GM12875 (cell line): ENCODE measurements around the gene SLC6A8.
"Not testable (repeated sequence)": the region's sequence is repeated elsewhere in the genome, so short reads cannot be mapped to it uniquely, and the experiment has no call there.

Source experiments
- H3K4me3 ChIP-seq: one replicate; pipeline ENCODE4 v1.5.1; 2011; ENCODE audit warnings: low read depth, low read length, control low read depth
- CTCF ChIP-seq: IDR thresholded peaks from 2 replicates; pipeline ENCODE4 v1.5.1; 2011; ENCODE audit warnings: low read depth, mild to moderate bottlenecking, control low read depth, inconsistent platforms, low read length, moderate library complexity, borderline replicate concordance; ENCODE audit not compliant: insufficient read depth

SLC6A8 gene

GRCh38 chrX:153726286-153727122, 38.8 kb downstream of the SLC6A8 start:
- TF ChIP-seq CTCF = no peak

GRCh38 chrX:153727123-153727931, 39.6 kb downstream of the SLC6A8 start:
- H3K4me3 ChIP-seq = no peak overlapping the region
- no peak for TF ChIP-seq CTCF

More at GRCh38 chrX:153726286-153727122, 38.8 kb downstream of the SLC6A8 start:
- H3K4me3 ChIP-seq = peak overlapping the region; percentile 27

DNA sequence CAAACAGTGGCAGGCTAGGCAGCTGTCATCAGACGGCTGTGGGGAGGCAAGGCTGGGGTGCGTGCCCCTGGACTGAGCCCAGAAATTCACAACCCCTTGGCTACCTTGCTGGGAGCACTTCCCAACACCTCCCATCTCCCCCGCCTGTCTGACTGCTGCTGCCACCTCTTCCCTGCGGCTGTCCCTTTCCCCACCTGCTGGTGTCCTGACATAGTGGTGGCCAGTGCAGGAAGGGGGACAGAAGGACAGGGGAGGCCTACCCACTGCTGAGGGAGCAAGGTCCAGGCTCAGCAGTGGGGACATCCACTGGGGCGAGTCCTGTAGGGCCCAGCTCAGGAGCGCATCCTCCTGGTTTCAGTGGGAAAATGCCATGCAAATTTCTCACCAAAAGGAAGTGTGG, 40.4 kb downstream of the SLC6A8 start:
- TF ChIP-seq CTCF = no peak
- H3K4me3 ChIP-seq = no peak overlapping the region

DNA sequence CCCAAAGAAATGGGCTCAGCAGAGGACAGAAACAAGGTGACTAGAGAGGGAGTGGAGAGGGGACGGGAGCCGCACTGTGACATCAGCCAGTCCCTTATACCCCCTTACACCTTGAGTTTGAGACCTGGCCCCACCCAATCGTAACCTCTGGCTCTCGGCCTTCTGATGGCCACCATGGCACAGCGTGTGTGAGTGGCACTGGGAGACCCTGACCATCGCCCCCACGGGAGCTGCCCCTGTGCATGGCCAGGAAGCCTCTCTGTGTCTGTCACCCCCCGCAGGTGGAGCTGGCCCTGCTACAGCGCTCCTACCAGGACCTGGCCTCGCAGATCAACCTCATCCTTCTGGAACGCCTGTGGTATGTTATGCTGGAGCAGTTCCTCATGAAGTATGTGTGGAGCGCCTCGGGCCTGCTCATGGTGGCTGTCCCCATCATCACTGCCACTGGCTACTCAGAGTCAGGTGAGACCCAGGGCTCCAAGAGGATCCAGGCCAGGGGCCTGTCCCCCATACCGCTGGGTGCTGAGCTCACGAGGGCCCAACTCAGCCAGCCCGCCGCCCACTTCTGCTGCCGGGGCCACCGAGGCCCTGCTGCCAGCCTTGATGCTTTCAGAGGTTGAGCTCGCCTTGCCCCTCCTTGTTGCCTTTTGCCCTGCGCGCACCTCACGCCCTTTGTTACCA, 41.4 kb downstream of the SLC6A8 start:
- no peak for TF ChIP-seq CTCF
- no peak overlapping the region for H3K4me3 ChIP-seq

DNA sequence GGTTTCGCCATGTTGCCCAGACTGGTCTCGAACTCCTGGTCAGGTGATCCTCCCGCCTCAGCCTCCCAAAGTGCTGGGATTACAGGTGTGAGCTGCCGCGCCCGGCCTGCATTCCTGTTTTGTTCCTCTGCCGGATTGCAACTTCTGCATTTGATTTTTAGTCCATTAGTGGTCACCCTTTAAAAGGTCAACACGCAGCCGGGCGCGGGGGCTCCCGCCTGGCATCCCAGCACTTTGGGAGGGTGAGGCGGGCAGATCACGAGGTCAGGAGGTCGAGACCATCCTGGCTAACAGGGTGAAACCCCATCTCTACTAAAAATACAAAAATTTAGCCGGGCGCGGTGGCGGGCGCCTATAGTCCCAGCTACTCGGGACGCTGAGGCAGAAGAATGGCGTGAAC, 42.4 kb downstream of the SLC6A8 start:
- H3K4me3 ChIP-seq = not testable (repeated sequence)

GRCh38 chrX:153731117-153731844, 43.6 kb downstream of the SLC6A8 start:
- no peak overlapping the region for H3K4me3 ChIP-seq
- no peak for TF ChIP-seq CTCF

- no peak overlapping the region for H3K4me3 ChIP-seq
- TF ChIP-seq CTCF = no peak
These were observed 44.1 kb downstream of the SLC6A8 start for GRCh38 chrX:153731845-153732215.
